ENCODE results near the gene SLC5A6. TPM values are rescaled to one million over a fixed set of nuclear protein-coding genes. Genes with fewer than 3 reads are reported as not detected.

Gene SLC5A6
- 10 to 100 TPM in 11 of 12 donors, not detected in 1; 11.1 to 25.1 (median 17.6) TPM for polyA plus RNA-seq (ENCODE audit: insufficient read length in 12 of 12)
- long read RNA-seq, donor 1, partial matches to known transcripts, result 0 of 1 reads
- long read RNA-seq, donor 1, other reads (novel, unspliced or antisense), result 0 of 1 reads
- long read RNA-seq, donor 2, partial matches to known transcripts, result 0 of 1 reads
- long read RNA-seq, donor 2, other reads (novel, unspliced or antisense), result 0 of 1 reads
- long read RNA-seq, donor 3, partial matches to known transcripts, result 41 of 88 reads
- long read RNA-seq, donor 3, other reads (novel, unspliced or antisense), result 45 of 88 reads
- long read RNA-seq, donor 4, result 0 reads
- long read RNA-seq, donor 5, partial matches to known transcripts, result 0 of 1 reads
- long read RNA-seq, donor 5, other reads (novel, unspliced or antisense), result 0 of 1 reads
- long read RNA-seq, donor 6, partial matches to known transcripts, result 35 of 73 reads
- long read RNA-seq, donor 6, other reads (novel, unspliced or antisense), result 38 of 73 reads
- long read RNA-seq, donor 7, partial matches to known transcripts, result 0 of 1 reads
- long read RNA-seq, donor 7, other reads (novel, unspliced or antisense), result 0 of 1 reads
- long read RNA-seq, donor 8, partial matches to known transcripts, result 0 of 2 reads
- long read RNA-seq, donor 8, other reads (novel, unspliced or antisense), result 0 of 2 reads
- long read RNA-seq, donor 9, result 0 reads
- long read RNA-seq, donor 10, partial matches to known transcripts, result 225 of 276 reads
- long read RNA-seq, donor 10, other reads (novel, unspliced or antisense), result 51 of 276 reads
- long read RNA-seq, donor 11, partial matches to known transcripts, result 167 of 190 reads
- long read RNA-seq, donor 11, other reads (novel, unspliced or antisense), result 23 of 190 reads

- peak; percentile 92 for DNase-seq
These were observed at the start of gene SLC5A6, which contains the start of gene ATRAID for GRCh38 chr2:27211943-27212625. Gene SLC5A6 (minus strand): TSS chr2:27212268. CDS start chr2:27207650, 4,618 bp downstream. Gene ATRAID (plus strand): TSS chr2:27212041. CDS start chr2:27212369, 328 bp downstream.

GRCh38 chr2:27261241-27261925, 49.3 kb upstream of the SLC5A6 start:
- DNase-seq, result no peak

GRCh38 chr2:27258051-27258450, 46.0 kb upstream of the SLC5A6 start:
- no peak for DNase-seq

GRCh38 chr2:27256855-27257454, 44.9 kb upstream of the SLC5A6 start:
- DNase-seq, result no peak

GRCh38 chr2:27255660-27256059, 43.6 kb upstream of the SLC5A6 start:
- no peak for DNase-seq

- no peak for DNase-seq
These were observed 43.1 kb upstream of the SLC5A6 start for GRCh38 chr2:27255187-27255586.

- no peak for DNase-seq
These were observed 39.7 kb upstream of the SLC5A6 start for GRCh38 chr2:27251766-27252165.

- DNase-seq, result no peak
These were observed 38.7 kb upstream of the SLC5A6 start for GRCh38 chr2:27250652-27251379.

- DNase-seq, result no peak
These were observed 38.0 kb upstream of the SLC5A6 start for GRCh38 chr2:27249891-27250651.

- DNase-seq, result no peak
These were observed 37.3 kb upstream of the SLC5A6 start for GRCh38 chr2:27249159-27249890.

- no peak for DNase-seq
These were observed 35.8 kb upstream of the SLC5A6 start for GRCh38 chr2:27247893-27248292.

- DNase-seq, result peak; percentile 28
These were observed 33.6 kb upstream of the SLC5A6 start for GRCh38 chr2:27245626-27246025.

GRCh38 chr2:27245116-27245515, 33.0 kb upstream of the SLC5A6 start:
- no peak for DNase-seq

GRCh38 chr2:27243391-27244130, 31.5 kb upstream of the SLC5A6 start:
- no peak for DNase-seq

- no peak for DNase-seq
These were observed 30.5 kb upstream of the SLC5A6 start for GRCh38 chr2:27242614-27242951.

GRCh38 chr2:27241761-27242613, 29.9 kb upstream of the SLC5A6 start:
- DNase-seq, result no peak

GRCh38 chr2:27240406-27240805, 28.3 kb upstream of the SLC5A6 start:
- no peak for DNase-seq
